Measurements from ENCODE around the gene SKIC2.

The SKIC2 gene

GRCh38 chr6:31919624-31920303, 39.2 kb upstream of the SKIC2 start:
- Histone ChIP-seq H3K27ac (ENCODE audit: extremely low read depth, low read depth, low read length) (no peak overlapping the region), H3K36me3 (ENCODE audit: control insufficient read depth in 2 of 2, insufficient read depth in 1 of 2, low read length in 2 of 2) (no peaks in the 10 kb centered on the region), H3K9me3 (ENCODE audit: control insufficient read depth, insufficient read depth, low read depth, low read length) (no peaks in the 10 kb centered on the region), H3K4me1 (ENCODE audit: control insufficient read depth, insufficient read depth, low read length) (no peaks in the 10 kb centered on the region), H3K4me3 (ENCODE audit: low read depth, low read length) (no peak overlapping the region)
- CTCF ChIA-PET = interaction anchor here (0.5 to 1.3 kb wide), 3 partner anchors 9 to 32 kb away, joined by 3 to 5 read pairs (median 3); no protein-coding TSS in a partner anchor
- POLR2A ChIA-PET = interaction anchor here (0.6 kb wide), 2 partner anchors 12 to 19 kb away, joined by 3 read pairs; no protein-coding TSS in a partner anchor
- TF ChIP-seq ZNF214 (tag by site-specific recombination; IDR thresholded peaks at IDR 0.05; ENCODE audit: borderline replicate concordance) (no peak), ZNF600 (tag by site-specific recombination; IDR thresholded peaks at IDR 0.05) (no peak), ZNF114 (tag by site-specific recombination; IDR thresholded peaks at IDR 0.05) (no peak), KLF1 (tag by site-specific recombination; IDR thresholded peaks at IDR 0.05) (no peak), ZNF16 (tag by site-specific recombination; IDR thresholded peaks at IDR 0.05; ENCODE audit: low read depth) (no peak), ZNF654 (tag by site-specific recombination; IDR thresholded peaks at IDR 0.05; ENCODE audit: low read depth) (no peak), SP2 (tag by site-specific recombination; IDR thresholded peaks at IDR 0.05) (no peak), ZNF580 (tag by site-specific recombination; IDR thresholded peaks at IDR 0.05) (no peak), ZNF701 (tag by site-specific recombination; IDR thresholded peaks at IDR 0.05) (no peak), ZNF366 (tag by site-specific recombination; conservative IDR thresholded peaks at IDR 0.05) (no peak)

GRCh38 chr6:31920811-31921210, 38.2 kb upstream of the SKIC2 start:
- no peaks in the 10 kb centered on the region for H3K4me1 ChIP-seq (ENCODE audit: control insufficient read depth, insufficient read depth, low read length)
- no peak overlapping the region for H3K27ac ChIP-seq (ENCODE audit: extremely low read depth, low read depth, low read length)
- no peaks in the 10 kb centered on the region for H3K9me3 ChIP-seq (ENCODE audit: control insufficient read depth, insufficient read depth, low read depth, low read length)
- ChIA-PET CTCF (interaction anchor here (0.7 to 1.4 kb wide), 4 partner anchors 19 to 776 kb away, joined by 3 to 4 read pairs (median 3); no protein-coding TSS in a partner anchor), POLR2A (no interaction called here)
- no peak overlapping the region for H3K4me3 ChIP-seq (ENCODE audit: low read depth, low read length)
- TF ChIP-seq ZBTB26 (tag by site-specific recombination; optimal IDR thresholded peaks at IDR 0.05) = no peak
- no peak for TF ChIP-seq ZNF354C (tag by site-specific recombination; IDR thresholded peaks at IDR 0.05; ENCODE audit: borderline replicate concordance, low read depth)
- no peak for TF ChIP-seq PRDM1 (tag by site-specific recombination; IDR thresholded peaks at IDR 0.05)
- TF ChIP-seq ZNF843 (tag by site-specific recombination; IDR thresholded peaks at IDR 0.05) = no peak
- TF ChIP-seq ZNF302 (tag by site-specific recombination; IDR thresholded peaks at IDR 0.05; ENCODE audit: low read depth) = no peak
- no peak for TF ChIP-seq SP2 (tag by site-specific recombination; IDR thresholded peaks at IDR 0.05)
- TF ChIP-seq ZNF600 (tag by site-specific recombination; IDR thresholded peaks at IDR 0.05) = no peak
- TF ChIP-seq ZNF16 (tag by site-specific recombination; IDR thresholded peaks at IDR 0.05; ENCODE audit: low read depth) = no peak
- TF ChIP-seq ZSCAN16 (tag by site-specific recombination; IDR thresholded peaks at IDR 0.05) = no peak
- TF ChIP-seq GLI4 (tag by site-specific recombination; IDR thresholded peaks at IDR 0.05) = no peak
- H3K36me3 ChIP-seq (ENCODE audit: control insufficient read depth in 2 of 2, insufficient read depth in 1 of 2, low read length in 2 of 2) = no peaks in the 10 kb centered on the region

- no peaks in the 10 kb centered on the region for H3K36me3 ChIP-seq (ENCODE audit: control insufficient read depth in 2 of 2, insufficient read depth in 1 of 2, low read length in 2 of 2)
- H3K27ac ChIP-seq (ENCODE audit: extremely low read depth, low read depth, low read length) = no peak overlapping the region
- TF ChIP-seq CTCF (tag by site-specific recombination; IDR thresholded peaks at IDR 0.05) (peak; percentile 47; the same call in 1 of the 2 replicates), ZBTB49 (tag by site-specific recombination; IDR thresholded peaks at IDR 0.05; ENCODE audit: low read depth) (no peak), ZNF654 (tag by site-specific recombination; IDR thresholded peaks at IDR 0.05; ENCODE audit: low read depth) (peak; percentile 49), ZNF549 (tag by site-specific recombination; IDR thresholded peaks at IDR 0.05) (no peak), ZBTB17 (tag by site-specific recombination; IDR thresholded peaks at IDR 0.05) (peak; percentile 46)
- no peak overlapping the region for H3K4me3 ChIP-seq (ENCODE audit: low read depth, low read length)
- H3K9me3 ChIP-seq (ENCODE audit: control insufficient read depth, insufficient read depth, low read depth, low read length) = no peaks in the 10 kb centered on the region
- CTCF ChIA-PET = interaction anchor here (0.6 to 1.6 kb wide), 12 partner anchors 12 to 324 kb away, joined by 3 to 7 read pairs (median 4); partner anchors contain the start of gene VARS1
- POLR2A ChIA-PET = interaction anchor here (0.6 to 1.9 kb wide), 7 partner anchors 18 to 425 kb away, joined by 3 to 5 read pairs (median 3); partner anchors contain the start of genes C6orf47, EHMT2 and MICB
- H3K4me1 ChIP-seq (ENCODE audit: control insufficient read depth, insufficient read depth, low read length) = no peaks in the 10 kb centered on the region
These were observed 36.0 kb upstream of the SKIC2 start for GRCh38 chr6:31922942-31923341.

All from HEK293 (cell line).